GM12878 (cell line): ENCODE measurements around the gene RASGRF2. TPM values are rescaled to one million over a fixed set of nuclear protein-coding genes. Genes with fewer than 3 reads are reported as not detected.

ENCODE experiments used
- ATAC-seq: fragments of 200-7000 bp; cut with Tn5 transposase; 3 replicates; pipeline ENCODE4 v1.9.1; 2020; ENCODE audit warnings: mild to moderate bottlenecking, moderate library complexity
- BruUV-seq: library from RNA; stranded (reverse); fragments of 400-500 nt; replicated peaks from 2 replicates; lab custom pipeline; 2021; lab: Mats Ljungman, UMichigan
- CTCF ChIA-PET: fragments of 300-600 bp; sonication (Branson Sonifier 250); formaldehyde crosslinking; extraction: SDS; loops from one replicate; lab custom pipeline; 2021; ENCODE audit warnings: inconsistent platforms; lab: Yijun Ruan, JAX
- POLR2A ChIA-PET: fragments of 350-600 bp; formaldehyde crosslinking; extraction: SDS; loops from one replicate; lab custom pipeline; 2021; ENCODE audit warnings: inconsistent platforms; lab: Charles Lee
- RAD21 ChIA-PET: fragments of 300-600 bp; sonication (Branson Sonifier 250); formaldehyde crosslinking; loops from one replicate; lab custom pipeline; 2023; ENCODE audit warnings: antibody characterized with exemption; ENCODE audit not compliant: unreplicated experiment; lab: Charles Lee
- SMC1A ChIA-PET: fragments of 300-600 bp; sonication (Branson Sonifier 250); formaldehyde crosslinking; loops from one replicate; lab custom pipeline; 2023; ENCODE audit not compliant: unreplicated experiment, uncharacterized antibody; lab: Charles Lee
- DNase-seq: peaks from one replicate; pipeline ENCODE4 v3.0.0-alpha.2; 2011; ENCODE audit warnings: low read depth, low spot score
- FAIRE-seq: peaks from 3 replicates; lab custom pipeline; 2011; peaks lifted over from hg19 to GRCh38; lab: Jason Lieb, UNC
- H2AFZ ChIP-seq: 2 replicates; pipeline ENCODE4 v1.6.0; 2011; ENCODE audit warnings: low read depth, low read length, control low read depth; ENCODE audit not compliant: control insufficient read depth
- H3K27ac ChIP-seq: 2 replicates; pipeline ENCODE4 v1.5.1; 2011; ENCODE audit warnings: control low read depth; ENCODE audit not compliant: control insufficient read depth, insufficient read depth
- H3K27me3 ChIP-seq, 2 experiments: replicated peaks in 1 of 2; 2 replicates each; pipeline versions ENCODE4 v1.6.0 to v1.6.1; 2011; ENCODE audit warnings: low read length in 1 of 2; ENCODE audit not compliant: control insufficient read depth in 2 of 2, insufficient read depth in 2 of 2
- H3K36me3 ChIP-seq, 2 experiments: 2 replicates each; pipeline ENCODE4 v1.5.1; 2011; ENCODE audit warnings: low read length in 1 of 2; ENCODE audit not compliant: control insufficient read depth in 2 of 2, insufficient read depth in 2 of 2
- H3K4me1 ChIP-seq: 2 replicates; pipeline ENCODE4 v1.6.1; 2011; ENCODE audit warnings: mild to moderate bottlenecking, low read length, moderate library complexity, mixed read lengths; ENCODE audit not compliant: control insufficient read depth, insufficient read depth
- H3K4me2 ChIP-seq: 2 replicates; pipeline ENCODE4 v1.6.0; 2011; ENCODE audit warnings: control low read depth; ENCODE audit not compliant: control insufficient read depth, insufficient read depth
- H3K4me3 ChIP-seq: fragments of 200-600 bp; sonication (generic); 2 replicates; pipeline ENCODE4 v1.5.1; 2016
- H3K79me2 ChIP-seq: 2 replicates; pipeline ENCODE4 v1.6.0; 2011; ENCODE audit warnings: low read length; ENCODE audit not compliant: control insufficient read depth, insufficient read depth
- H3K9ac ChIP-seq: 2 replicates; pipeline ENCODE4 v1.8.0; 2011; ENCODE audit warnings: low read length, control low read depth, mixed read lengths; ENCODE audit not compliant: control insufficient read depth, insufficient read depth
- H3K9me3 ChIP-seq: replicated peaks from 3 replicates; pipeline ENCODE4 v1.5.1; 2011; ENCODE audit warnings: mild to moderate bottlenecking, low read length; ENCODE audit not compliant: control insufficient read depth, insufficient read depth
- H4K20me1 ChIP-seq: 2 replicates; pipeline ENCODE4 v1.6.0; 2011; ENCODE audit not compliant: control insufficient read depth, insufficient read depth
- ASH2L ChIP-seq: fragments of 300-600, 200-600 bp; sonication (generic); IDR thresholded peaks from 2 replicates; pipeline ENCODE4 v1.6.1; 2017; ENCODE audit warnings: low read depth, mild to moderate bottlenecking, borderline replicate concordance
- FOS ChIP-seq: IDR thresholded peaks from 3 replicates; pipeline ENCODE4 v1.6.1; 2011; ENCODE audit warnings: borderline replicate concordance; ENCODE audit not compliant: insufficient read length; ENCODE audit errors: extremely low read depth
- IKZF2 ChIP-seq, 2 experiments: fragments of 450-650 bp; IDR thresholded peaks; 2 replicates each; pipeline ENCODE4 v1.6.1; 2017; ENCODE audit warnings: mild to moderate bottlenecking in 2 of 2, moderate library complexity in 2 of 2
- PAX5 ChIP-seq: IDR thresholded peaks from 2 replicates; pipeline ENCODE4 v1.6.1; 2011; ENCODE audit warnings: low read depth, low read length, borderline replicate concordance
- RAD51 ChIP-seq: fragments of 450-650 bp; IDR thresholded peaks from 2 replicates; pipeline ENCODE4 v1.6.1; 2016; ENCODE audit warnings: moderate library complexity, mild to moderate bottlenecking, inconsistent platforms
- RFX5 ChIP-seq: IDR thresholded peaks from 2 replicates; pipeline ENCODE4 v1.6.1; 2011; ENCODE audit warnings: low read depth, low read length, improper control_type of control experiment
- SIN3A ChIP-seq: IDR thresholded peaks from 2 replicates; pipeline ENCODE4 v1.6.1; 2012; ENCODE audit warnings: low read depth, low read length, improper control_type of control experiment
- SREBF2 ChIP-seq: IDR thresholded peaks from 2 replicates; pipeline ENCODE4 v1.6.1; 2012; ENCODE audit warnings: mild to moderate bottlenecking, low read length
- STAT3 ChIP-seq: IDR thresholded peaks from 2 replicates; pipeline ENCODE4 v1.6.1; 2011; ENCODE audit warnings: low read depth, low read length, improper control_type of control experiment
- TCF3 ChIP-seq: IDR thresholded peaks from 2 replicates; pipeline ENCODE4 v1.6.1; 2012; ENCODE audit warnings: low read depth, mild to moderate bottlenecking, low read length, borderline replicate concordance; ENCODE audit not compliant: insufficient read depth
- ZBED1 ChIP-seq: IDR thresholded peaks from 2 replicates; pipeline ENCODE4 v1.6.1; 2016; ENCODE audit warnings: borderline replicate concordance
- ZNF207 ChIP-seq: fragments of 450-650 bp; IDR thresholded peaks from 2 replicates; pipeline ENCODE4 v1.6.1; 2014; ENCODE audit warnings: antibody characterized with exemption, mild to moderate bottlenecking, borderline replicate concordance
- WGBS: methylation state at CpG from one replicate; pipeline ENCODE4 v1.1.6; 2016; ENCODE audit warnings: low lambda C conversion rate; ENCODE audit not compliant: insufficient replicate concordance, insufficient coverage; ENCODE audit errors: missing lambda C conversion rate; 5-methylcytosine and 5-hydroxymethylcytosine counted together
- in situ Hi-C: fragments of 300-500 bp; cut with MboI; formaldehyde crosslinking; loops from 9 replicates; pipeline ENCODE4 v1.14.3; 2018; ENCODE audit warnings: mixed read lengths
- intact Hi-C: fragments of 100-400 bp; cut with micrococcal nuclease; formaldehyde crosslinking; loops from one replicate; pipeline ENCODE4 v1.14.2; 2022; ENCODE audit not compliant: unreplicated experiment
- polyA plus RNA-seq, 11 experiments: library from polyadenylated mRNA; depleted of rRNA in 4 of 11; unstranded in 6 of 11; stranded (reverse) in 5 of 11; fragments of >200 nt; fragmentation: Nextera tagmentation in 4 of 11; fragmentation: Illumina TruSeq in 1 of 11; extraction: Ambion mirVana in 4 of 11; extraction: Trizol in 1 of 11; gene quantifications; 1 replicate in 1 of 11; 2 replicates in 10 of 11; pipeline versions ENCODE4 v1.2.1 to v1.2.3, GENCODE V29; 2011 to 2016; ENCODE audit warnings: inconsistent platforms in 2 of 11, missing spikeins in 2 of 11, low read depth in 1 of 11
- total RNA-seq, 4 experiments: library from RNA; depleted of rRNA in 3 of 4; stranded (reverse); fragments of >200 nt in 3 of 4; fragmentation: Illumina TruSeq in 1 of 4; extraction: Trizol in 1 of 4; gene quantifications; 2 replicates each; pipeline versions ENCODE4 v1.2.1 to v1.2.3, GENCODE V29; 2013 to 2021
- TF ChIP-seq, protein P1 (sequence below): fragments of 450-650 bp; IDR thresholded peaks from 2 replicates; pipeline ENCODE4 v1.6.1; 2014; ENCODE audit warnings: mild to moderate bottlenecking
- TF ChIP-seq, protein P2 (sequence below): fragments of 450-650 bp; IDR thresholded peaks from 2 replicates; pipeline ENCODE4 v1.6.1; 2017; ENCODE audit warnings: mild to moderate bottlenecking
- TF ChIP-seq, protein P3 (sequence below): fragments of 450-650 bp; formaldehyde crosslinking; IDR thresholded peaks from 2 replicates; pipeline ENCODE4 v1.4.0; 2020; ENCODE audit warnings: mild to moderate bottlenecking, moderate library complexity

RASGRF2 gene
- total and polyA plus RNA-seq, 10 of the 15 experiments (the other 5 are each of a cell fraction or from before 2014, with no cell fraction given) = 0.05 to 0.24 (median 0.07) TPM

DNA sequence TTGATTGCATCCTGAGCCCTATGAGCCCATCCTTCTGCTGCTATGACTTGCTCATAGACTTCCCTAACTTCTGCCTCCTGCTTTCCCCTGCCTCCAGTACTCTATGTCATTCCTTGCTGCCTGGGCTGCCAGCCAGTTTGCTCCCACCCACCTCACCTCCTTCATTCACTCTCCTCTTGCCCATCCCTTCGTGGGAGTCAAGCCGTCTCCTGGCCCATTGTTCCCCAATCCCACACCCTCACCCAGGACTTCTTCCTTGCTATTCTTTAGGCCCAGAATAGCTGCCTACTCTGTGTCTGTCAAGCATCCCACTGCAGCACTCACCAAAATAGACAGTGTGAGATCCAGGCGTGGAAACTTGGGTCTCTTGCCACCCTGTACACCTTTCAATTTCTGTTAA lies 131.0 kb downstream of the RASGRF2 start:
- H3K36me3 ChIP-seq = no peaks in the 10 kb centered on the region
- no peaks in the 10 kb centered on the region; a peak in 1 of 4 replicates for H3K27me3 ChIP-seq
- intact Hi-C loops = no loop called here
- H3K4me1 ChIP-seq = no peaks in the 10 kb centered on the region
- H2AFZ ChIP-seq = no peak overlapping the region
- in situ Hi-C loops = no loop called here
- DNase-seq (no peak), FAIRE-seq (no peak), ATAC-seq (no peak)
- no peak overlapping the region for H3K4me3 ChIP-seq
- H3K9me3 ChIP-seq = no peaks in the 10 kb centered on the region
- CTCF ChIA-PET = interaction anchor here (1.0 to 1.8 kb wide), 3 partner anchors 14 to 75 kb away, joined by 3 to 6 read pairs (median 3); no protein-coding TSS in a partner anchor
- no peaks in the 10 kb centered on the region for H4K20me1 ChIP-seq
- no peaks in the 10 kb centered on the region for H3K79me2 ChIP-seq
- H3K4me2 ChIP-seq = no peak overlapping the region
- no TSS peak for BruUV-seq
- SMC1A ChIA-PET = no interaction called here
- no peak overlapping the region for H3K27ac ChIP-seq
- POLR2A ChIA-PET = no interaction called here
- WGBS = 67% methylated on average over 1 of the region's 3 CpGs
- RAD21 ChIA-PET = no interaction called here
- H3K9ac ChIP-seq = no peak overlapping the region
- TF ChIP-seq SREBF2 (no peak), RAD51 (no peak), ZNF207 (no peak), SIN3A (no peak), IKZF2 (IDR thresholded peaks at IDR 0.05) (no peak), ASH2L (no peak), RFX5 (no peak), STAT3 (no peak), FOS (no peak), TCF3 (no peak), PAX5 (no peak), ZBED1 (no peak)
- TF ChIP-seq, protein P1, sequence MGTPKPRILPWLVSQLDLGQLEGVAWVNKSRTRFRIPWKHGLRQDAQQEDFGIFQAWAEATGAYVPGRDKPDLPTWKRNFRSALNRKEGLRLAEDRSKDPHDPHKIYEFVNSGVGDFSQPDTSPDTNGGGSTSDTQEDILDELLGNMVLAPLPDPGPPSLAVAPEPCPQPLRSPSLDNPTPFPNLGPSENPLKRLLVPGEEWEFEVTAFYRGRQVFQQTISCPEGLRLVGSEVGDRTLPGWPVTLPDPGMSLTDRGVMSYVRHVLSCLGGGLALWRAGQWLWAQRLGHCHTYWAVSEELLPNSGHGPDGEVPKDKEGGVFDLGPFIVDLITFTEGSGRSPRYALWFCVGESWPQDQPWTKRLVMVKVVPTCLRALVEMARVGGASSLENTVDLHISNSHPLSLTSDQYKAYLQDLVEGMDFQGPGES = no peak
- TF ChIP-seq, protein P2, sequence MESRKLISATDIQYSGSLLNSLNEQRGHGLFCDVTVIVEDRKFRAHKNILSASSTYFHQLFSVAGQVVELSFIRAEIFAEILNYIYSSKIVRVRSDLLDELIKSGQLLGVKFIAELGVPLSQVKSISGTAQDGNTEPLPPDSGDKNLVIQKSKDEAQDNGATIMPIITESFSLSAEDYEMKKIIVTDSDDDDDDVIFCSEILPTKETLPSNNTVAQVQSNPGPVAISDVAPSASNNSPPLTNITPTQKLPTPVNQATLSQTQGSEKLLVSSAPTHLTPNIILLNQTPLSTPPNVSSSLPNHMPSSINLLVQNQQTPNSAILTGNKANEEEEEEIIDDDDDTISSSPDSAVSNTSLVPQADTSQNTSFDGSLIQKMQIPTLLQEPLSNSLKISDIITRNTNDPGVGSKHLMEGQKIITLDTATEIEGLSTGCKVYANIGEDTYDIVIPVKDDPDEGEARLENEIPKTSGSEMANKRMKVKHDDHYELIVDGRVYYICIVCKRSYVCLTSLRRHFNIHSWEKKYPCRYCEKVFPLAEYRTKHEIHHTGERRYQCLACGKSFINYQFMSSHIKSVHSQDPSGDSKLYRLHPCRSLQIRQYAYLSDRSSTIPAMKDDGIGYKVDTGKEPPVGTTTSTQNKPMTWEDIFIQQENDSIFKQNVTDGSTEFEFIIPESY = no peak
- TF ChIP-seq, protein P3, sequence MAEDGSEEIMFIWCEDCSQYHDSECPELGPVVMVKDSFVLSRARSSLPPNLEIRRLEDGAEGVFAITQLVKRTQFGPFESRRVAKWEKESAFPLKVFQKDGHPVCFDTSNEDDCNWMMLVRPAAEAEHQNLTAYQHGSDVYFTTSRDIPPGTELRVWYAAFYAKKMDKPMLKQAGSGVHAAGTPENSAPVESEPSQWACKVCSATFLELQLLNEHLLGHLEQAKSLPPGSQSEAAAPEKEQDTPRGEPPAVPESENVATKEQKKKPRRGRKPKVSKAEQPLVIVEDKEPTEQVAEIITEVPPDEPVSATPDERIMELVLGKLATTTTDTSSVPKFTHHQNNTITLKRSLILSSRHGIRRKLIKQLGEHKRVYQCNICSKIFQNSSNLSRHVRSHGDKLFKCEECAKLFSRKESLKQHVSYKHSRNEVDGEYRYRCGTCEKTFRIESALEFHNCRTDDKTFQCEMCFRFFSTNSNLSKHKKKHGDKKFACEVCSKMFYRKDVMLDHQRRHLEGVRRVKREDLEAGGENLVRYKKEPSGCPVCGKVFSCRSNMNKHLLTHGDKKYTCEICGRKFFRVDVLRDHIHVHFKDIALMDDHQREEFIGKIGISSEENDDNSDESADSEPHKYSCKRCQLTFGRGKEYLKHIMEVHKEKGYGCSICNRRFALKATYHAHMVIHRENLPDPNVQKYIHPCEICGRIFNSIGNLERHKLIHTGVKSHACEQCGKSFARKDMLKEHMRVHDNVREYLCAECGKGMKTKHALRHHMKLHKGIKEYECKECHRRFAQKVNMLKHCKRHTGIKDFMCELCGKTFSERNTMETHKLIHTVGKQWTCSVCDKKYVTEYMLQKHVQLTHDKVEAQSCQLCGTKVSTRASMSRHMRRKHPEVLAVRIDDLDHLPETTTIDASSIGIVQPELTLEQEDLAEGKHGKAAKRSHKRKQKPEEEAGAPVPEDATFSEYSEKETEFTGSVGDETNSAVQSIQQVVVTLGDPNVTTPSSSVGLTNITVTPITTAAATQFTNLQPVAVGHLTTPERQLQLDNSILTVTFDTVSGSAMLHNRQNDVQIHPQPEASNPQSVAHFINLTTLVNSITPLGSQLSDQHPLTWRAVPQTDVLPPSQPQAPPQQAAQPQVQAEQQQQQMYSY = no peak
